Glomerular visceral epithelial cell (primary cell): Measurements from ENCODE around the gene GATA5.
A peak's percentile ranks its signal among the peaks of the same experiment; 100 is the strongest.

Source experiments
- DNase-seq: peaks from one replicate; pipeline ENCODE4 v3.0.0-alpha.2; 2016; ENCODE audit errors: extremely low spot score

Gene GATA5

GRCh38 chr20:62487561-62488354 lies 12.0 kb upstream of the GATA5 start:
- DNase-seq, result no peak

GRCh38 chr20:62487118-62487517 lies 11.3 kb upstream of the GATA5 start:
- DNase-seq, result no peak

- DNase-seq, result no peak
Measured at GRCh38 chr20:62486484-62486883, 10.7 kb upstream of the GATA5 start.

GRCh38 chr20:62485701-62486089 lies 9.9 kb upstream of the GATA5 start:
- no peak for DNase-seq

- peak; percentile 57 for DNase-seq
Measured at GRCh38 chr20:62485062-62485700, 9.4 kb upstream of the GATA5 start.

GRCh38 chr20:62484478-62484877 lies 8.7 kb upstream of the GATA5 start:
- DNase-seq, result no peak

- no peak for DNase-seq
Measured at GRCh38 chr20:62483613-62484458, 8.0 kb upstream of the GATA5 start.

- no peak for DNase-seq
Measured at GRCh38 chr20:62482974-62483373, 7.2 kb upstream of the GATA5 start.

- DNase-seq, result no peak
Measured at GRCh38 chr20:62482146-62482809, 6.5 kb upstream of the GATA5 start.

- DNase-seq, result no peak
Measured at GRCh38 chr20:62481425-62482145, 5.8 kb upstream of the GATA5 start.

GRCh38 chr20:62480318-62480717 lies 4.5 kb upstream of the GATA5 start:
- no peak for DNase-seq

- no peak for DNase-seq
Measured at GRCh38 chr20:62479656-62480055, 3.9 kb upstream of the GATA5 start.

GRCh38 chr20:62479156-62479555 lies 3.4 kb upstream of the GATA5 start:
- DNase-seq, result no peak

GRCh38 chr20:62477669-62478455 lies 2.1 kb upstream of the GATA5 start:
- no peak for DNase-seq

- DNase-seq, result no peak
Measured at GRCh38 chr20:62476056-62476838, 452 bp upstream of the GATA5 start.

- no peak for DNase-seq
Measured at GRCh38 chr20:62475027-62475771, 596 bp downstream of the GATA5 start.

- DNase-seq, result no peak
Measured at GRCh38 chr20:62474604-62475026, 1.2 kb downstream of the GATA5 start.

GRCh38 chr20:62473717-62474603 lies 1.8 kb downstream of the GATA5 start:
- no peak for DNase-seq
